IPS DF 19.7 (cell line): ENCODE data around the gene MPST.

ENCODE experiments used
- DNase-seq: peaks from one replicate; pipeline ENCODE4 v3.0.0-alpha.2; 2013; ENCODE audit warnings: low read depth, low spot score

MPST gene

GRCh38 chr22:37000676-37001534 lies 18.6 kb upstream of the MPST start:
- no peak for DNase-seq

GRCh38 chr22:37001826-37002225 lies 17.7 kb upstream of the MPST start:
- no peak for DNase-seq

GRCh38 chr22:37002633-37003032 lies 16.9 kb upstream of the MPST start:
- DNase-seq, result no peak

- no peak for DNase-seq
Measured at GRCh38 chr22:37007651-37008050, 11.9 kb upstream of the MPST start.

GRCh38 chr22:37008365-37008764 lies 11.2 kb upstream of the MPST start:
- no peak for DNase-seq

GRCh38 chr22:37009490-37009889 lies 10.1 kb upstream of the MPST start:
- no peak for DNase-seq

GRCh38 chr22:37010174-37010573 lies 9.4 kb upstream of the MPST start:
- DNase-seq, result no peak

GRCh38 chr22:37010976-37011375 lies 8.6 kb upstream of the MPST start:
- DNase-seq, result no peak

GRCh38 chr22:37011472-37011871 lies 8.1 kb upstream of the MPST start:
- no peak for DNase-seq

- no peak for DNase-seq
Measured at GRCh38 chr22:37012262-37012904, 7.2 kb upstream of the MPST start.

GRCh38 chr22:37012956-37013355 lies 6.6 kb upstream of the MPST start:
- DNase-seq, result no peak

- no peak for DNase-seq
Measured at GRCh38 chr22:37014415-37014806, 5.1 kb upstream of the MPST start.

GRCh38 chr22:37014835-37015586 lies 4.5 kb upstream of the MPST start:
- DNase-seq, result no peak

GRCh38 chr22:37015587-37015878 lies 4.0 kb upstream of the MPST start:
- DNase-seq, result no peak

GRCh38 chr22:37016134-37016910 lies 3.2 kb upstream of the MPST start:
- no peak for DNase-seq

- DNase-seq, result no peak
Measured at GRCh38 chr22:37017356-37017755, 2.2 kb upstream of the MPST start.

- DNase-seq, result no peak
Measured at GRCh38 chr22:37018086-37018814, 1.3 kb upstream of the MPST start.

GRCh38 chr22:37018815-37019308 lies 680 bp upstream of the MPST start:
- no peak for DNase-seq

- DNase-seq, result no peak
Measured at GRCh38 chr22:37020192-37020479, 594 bp downstream of the MPST start.

- DNase-seq, result no peak
Measured at GRCh38 chr22:37021041-37021440, 1.5 kb downstream of the MPST start.
